Upper lobe of left lung (tissue), 6 donors: ENCODE results near the gene SLC9A8. TPM values are rescaled to one million over a fixed set of nuclear protein-coding genes. Genes with fewer than 3 reads are reported as not detected.

Source experiments
- ATAC-seq, 2 donors: fragments of 200-7000 bp; cut with Tn5 transposase; one replicate each; pipeline ENCODE4 v1.9.1; 2022; ENCODE audit warnings: mild to moderate bottlenecking in 2 of 2, moderate library complexity in 2 of 2; ENCODE audit not compliant: low FRiP score in 2 of 2
- DNase-seq, 2 donors: peaks; one replicate each; pipeline ENCODE4 v3.0.0-alpha.2; 2019 to 2020
- H3K27ac ChIP-seq, 4 donors: fragments of 200-600 bp; sonication (generic); one replicate each; pipeline ENCODE4 v1.5.1; 2016 to 2019
- H3K27me3 ChIP-seq, 4 donors: fragments of 200-600 bp; sonication (generic); one replicate each; pipeline ENCODE4 v1.5.1; 2017 to 2019
- H3K36me3 ChIP-seq, 4 donors: fragments of 200-600 bp; sonication (generic); one replicate each; pipeline ENCODE4 v1.5.1; 2016 to 2019
- H3K4me1 ChIP-seq, 4 donors: fragments of 200-600 bp; sonication (generic); one replicate each; pipeline ENCODE4 v1.5.1; 2018 to 2019
- H3K4me3 ChIP-seq, 4 donors: fragments of 200-600 bp; sonication (generic); one replicate each; pipeline ENCODE4 v1.5.1; 2017 to 2019; ENCODE audit warnings: mild to moderate bottlenecking in 2 of 4, moderate library complexity in 1 of 4
- H3K9me3 ChIP-seq, 4 donors: fragments of 200-600 bp; sonication (generic); one replicate each; pipeline ENCODE4 v1.5.1; 2018 to 2019
- CTCF ChIP-seq, 6 experiments: fragments of 450-650 bp in 4 of 6; fragments of 200-600 bp in 2 of 6; sonication (generic) in 2 of 6; IDR thresholded peaks; one replicate each; pipeline ENCODE4 v1.5.1; 2016 to 2019; ENCODE audit warnings: antibody characterized with exemption in 6 of 6
- EP300 ChIP-seq, 4 donors: sonication (generic); formaldehyde crosslinking; IDR thresholded peaks; one replicate each; pipeline ENCODE4 v1.5.1; 2017; ENCODE audit warnings: antibody characterized with exemption in 4 of 4, control low read depth in 2 of 4
- POLR2A ChIP-seq, 4 donors: fragments of 450-650 bp; IDR thresholded peaks; one replicate each; pipeline ENCODE4 v1.5.1; 2016 to 2017; ENCODE audit warnings: antibody characterized with exemption in 4 of 4, mild to moderate bottlenecking in 2 of 4
- POLR2AphosphoS5 ChIP-seq, 2 donors: sonication (generic); formaldehyde crosslinking; IDR thresholded peaks; one replicate each; pipeline ENCODE4 v1.5.1; 2017; ENCODE audit warnings: antibody characterized with exemption in 2 of 2
- WGBS, 2 donors: methylation state at CpG; one replicate each; pipeline ENCODE4 v1.1.5; 2017 to 2018; 5-methylcytosine and 5-hydroxymethylcytosine counted together
- total RNA-seq, 6 donors: library from RNA; depleted of rRNA in 4 of 6; stranded (reverse); fragments of >200 nt in 4 of 6; gene quantifications; one replicate each; pipeline versions ENCODE4 v1.1.0 to v1.2.1, GENCODE V29; 2016 to 2021
- donor health status: DM: no; HTN: no; CAD: no; lungs with moderate emphysema.
- donor health status: DM: no; HTN: yes; CAD: no; lungs with severe emphysema.

Gene SLC9A8
- total RNA-seq, 6 donors from 2014 or later, result 13.2 to 19.6 (median 17.2) TPM

GRCh38 chr20:49821381-49821780 is 8.8 kb downstream of the SLC9A8 start:
- WGBS, 2 donors, result 76 to 77% methylated on average over 2 of the region's 2 CpGs
- H3K4me1 ChIP-seq, result peaks cover 14 to 29% (median 19%) of the 10 kb centered on the region in 4 donors
- no peaks in the 10 kb centered on the region for H3K9me3 ChIP-seq
- no peak overlapping the region for H3K4me3 ChIP-seq
- ATAC-seq (no peak), DNase-seq (no peak)
- H3K36me3 ChIP-seq, result peaks cover 0 to 56% (median 4%) of the 10 kb centered on the region in 4 donors
- no peaks in the 10 kb centered on the region for H3K27me3 ChIP-seq
- TF ChIP-seq POLR2A (IDR thresholded peaks at IDR 0.05), result no peak
- no peak for TF ChIP-seq POLR2AphosphoS5 (IDR thresholded peaks at IDR 0.05)
- TF ChIP-seq EP300 (IDR thresholded peaks at IDR 0.05), result no peak
- no peak for TF ChIP-seq CTCF (IDR thresholded peaks at IDR 0.05)
- H3K27ac ChIP-seq, result peak overlapping the region in 1 of 4 donors; percentile 47

GRCh38 chr20:49821870-49822331 is 9.3 kb downstream of the SLC9A8 start:
- peaks cover 14 to 29% (median 19%) of the 10 kb centered on the region in 4 donors for H3K4me1 ChIP-seq
- H3K36me3 ChIP-seq, result peaks cover 0 to 53% (median 6%) of the 10 kb centered on the region in 4 donors
- DNase-seq, result no peak
- ATAC-seq, result no peak
- WGBS, 2 donors, result 51 to 53% methylated on average over 2 of the region's 2 CpGs
- H3K27me3 ChIP-seq, result no peaks in the 10 kb centered on the region
- no peak overlapping the region for H3K4me3 ChIP-seq
- H3K9me3 ChIP-seq, result no peaks in the 10 kb centered on the region
- H3K27ac ChIP-seq, result peak overlapping the region in 3 of 4 donors; percentile 10 to 47 (median 40)
- TF ChIP-seq CTCF (IDR thresholded peaks at IDR 0.05) (peak in 3 of 6 experiments; percentile 8 to 18 (median 15)), EP300 (IDR thresholded peaks at IDR 0.05) (no peak)

GRCh38 chr20:49823152-49823847 is 10.7 kb downstream of the SLC9A8 start:
- no peak for DNase-seq
- Histone ChIP-seq H3K36me3 (peaks cover 0 to 56% (median 11%) of the 10 kb centered on the region in 4 donors), H3K4me3 (no peak overlapping the region), H3K4me1 (peaks cover 14 to 29% (median 17%) of the 10 kb centered on the region in 4 donors), H3K27me3 (no peaks in the 10 kb centered on the region), H3K9me3 (no peaks in the 10 kb centered on the region), H3K27ac (peak overlapping the region in 3 of 4 donors; percentile 8 to 55 (median 53))
- no peak for ATAC-seq
- WGBS, 2 donors, result 35 to 37% methylated on average over 2 of the region's 2 CpGs
- no peak for TF ChIP-seq EP300 (IDR thresholded peaks at IDR 0.05)
- no peak for TF ChIP-seq POLR2AphosphoS5 (IDR thresholded peaks at IDR 0.05)
- TF ChIP-seq CTCF (IDR thresholded peaks at IDR 0.05), result no peak
- TF ChIP-seq POLR2A (IDR thresholded peaks at IDR 0.05), result no peak

- peaks cover 0 to 55% (median 11%) of the 10 kb centered on the region in 4 donors for H3K36me3 ChIP-seq
- no peaks in the 10 kb centered on the region for H3K9me3 ChIP-seq
- H3K4me1 ChIP-seq, result peaks cover 14 to 29% (median 17%) of the 10 kb centered on the region in 4 donors
- no peaks in the 10 kb centered on the region for H3K27me3 ChIP-seq
- ATAC-seq (no peak), DNase-seq (no peak)
- 88 to 92% methylated on average over 2 of the region's 2 CpGs for WGBS, 2 donors
- TF ChIP-seq POLR2AphosphoS5 (IDR thresholded peaks at IDR 0.05) (no peak), CTCF (IDR thresholded peaks at IDR 0.05) (no peak), EP300 (IDR thresholded peaks at IDR 0.05) (no peak), POLR2A (IDR thresholded peaks at IDR 0.05) (no peak)
- peak overlapping the region in 1 of 4 donors; percentile 55 for H3K27ac ChIP-seq
- H3K4me3 ChIP-seq, result no peak overlapping the region
Measured at GRCh38 chr20:49824206-49824605, 11.6 kb downstream of the SLC9A8 start.
